DND-41 (cell line): ENCODE measurements around the gene SERBP1.

Experiments
- EZH2 ChIP-seq: IDR thresholded peaks from 3 replicates; pipeline ENCODE4 v1.6.1; 2012; ENCODE audit warnings: borderline replicate concordance, low read depth, mild to moderate bottlenecking, moderate library complexity, low read length, inconsistent platforms; ENCODE audit not compliant: severe bottlenecking
- TF ChIP-seq, protein P1 (sequence below): IDR thresholded peaks from 2 replicates; pipeline ENCODE4 v1.5.1; 2012; ENCODE audit warnings: borderline replicate concordance, low read length, moderate library complexity, mild to moderate bottlenecking; ENCODE audit not compliant: poor library complexity, severe bottlenecking; ENCODE audit errors: extremely low read depth

DNA sequence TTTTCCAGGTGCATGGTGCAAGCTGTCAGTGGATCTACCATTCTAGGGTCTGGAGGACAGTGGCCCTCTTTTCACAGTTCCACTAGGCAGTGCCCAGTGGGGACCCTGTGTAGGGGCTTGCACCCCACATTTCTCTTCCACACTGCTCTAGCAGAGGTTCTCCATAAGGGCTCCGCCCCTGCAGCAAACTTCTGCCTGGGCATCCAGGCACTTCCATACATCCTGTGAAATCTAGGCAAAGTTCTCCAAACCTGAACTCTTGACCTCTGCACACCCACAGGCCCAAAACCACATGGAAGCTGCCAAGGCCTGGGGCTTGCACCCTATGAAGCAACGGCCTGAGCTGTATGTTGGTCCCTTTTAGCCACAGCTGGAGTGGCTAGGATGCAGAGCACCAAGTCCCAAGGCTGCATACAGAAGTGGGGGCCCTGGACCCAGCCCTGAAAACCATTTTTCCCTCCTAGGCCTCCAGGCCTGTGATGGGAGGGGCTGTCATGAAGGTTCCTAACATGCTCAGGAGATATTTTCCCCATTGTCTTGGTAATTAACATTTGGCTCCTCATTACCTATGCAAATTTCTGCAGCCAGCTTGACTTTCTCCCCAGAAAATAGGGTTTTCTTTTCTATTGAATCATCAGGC is 46.1 kb downstream of the SERBP1 start:
- TF ChIP-seq, protein P1, sequence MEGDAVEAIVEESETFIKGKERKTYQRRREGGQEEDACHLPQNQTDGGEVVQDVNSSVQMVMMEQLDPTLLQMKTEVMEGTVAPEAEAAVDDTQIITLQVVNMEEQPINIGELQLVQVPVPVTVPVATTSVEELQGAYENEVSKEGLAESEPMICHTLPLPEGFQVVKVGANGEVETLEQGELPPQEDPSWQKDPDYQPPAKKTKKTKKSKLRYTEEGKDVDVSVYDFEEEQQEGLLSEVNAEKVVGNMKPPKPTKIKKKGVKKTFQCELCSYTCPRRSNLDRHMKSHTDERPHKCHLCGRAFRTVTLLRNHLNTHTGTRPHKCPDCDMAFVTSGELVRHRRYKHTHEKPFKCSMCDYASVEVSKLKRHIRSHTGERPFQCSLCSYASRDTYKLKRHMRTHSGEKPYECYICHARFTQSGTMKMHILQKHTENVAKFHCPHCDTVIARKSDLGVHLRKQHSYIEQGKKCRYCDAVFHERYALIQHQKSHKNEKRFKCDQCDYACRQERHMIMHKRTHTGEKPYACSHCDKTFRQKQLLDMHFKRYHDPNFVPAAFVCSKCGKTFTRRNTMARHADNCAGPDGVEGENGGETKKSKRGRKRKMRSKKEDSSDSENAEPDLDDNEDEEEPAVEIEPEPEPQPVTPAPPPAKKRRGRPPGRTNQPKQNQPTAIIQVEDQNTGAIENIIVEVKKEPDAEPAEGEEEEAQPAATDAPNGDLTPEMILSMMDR: no peak
- TF ChIP-seq EZH2: no peak
